ENCODE results near the gene DGKB.

The DGKB gene

DNA sequence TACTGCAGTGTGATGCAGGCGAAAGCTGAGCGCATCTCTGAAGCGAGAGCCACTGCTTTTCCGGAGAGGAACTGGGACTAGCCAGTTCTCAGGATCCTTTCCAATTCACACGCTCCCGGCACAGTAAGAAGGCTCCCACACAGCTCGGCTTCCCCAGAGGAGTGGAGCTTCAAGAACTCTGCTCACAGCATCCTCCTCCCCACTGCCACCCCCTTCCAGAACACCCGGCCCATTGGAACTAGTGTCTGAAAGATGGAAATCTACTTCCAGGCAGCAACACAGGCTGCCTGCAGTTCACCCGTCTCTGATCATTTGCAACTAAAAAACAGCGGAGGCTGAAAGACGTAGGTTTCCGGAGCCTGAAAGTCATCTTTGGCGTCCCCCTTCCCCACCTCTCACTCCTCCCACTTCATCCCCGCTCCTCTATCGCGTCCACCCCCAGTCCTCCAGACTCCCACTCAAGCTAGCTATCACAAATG lies at the start of gene DGKB:
Gene DGKB, minus strand, starts transcription at position 163 of the 479 bp plus-strand sequence.
- DNase-seq (ENCODE audit: low spot score) = peak; percentile 77

DNA sequence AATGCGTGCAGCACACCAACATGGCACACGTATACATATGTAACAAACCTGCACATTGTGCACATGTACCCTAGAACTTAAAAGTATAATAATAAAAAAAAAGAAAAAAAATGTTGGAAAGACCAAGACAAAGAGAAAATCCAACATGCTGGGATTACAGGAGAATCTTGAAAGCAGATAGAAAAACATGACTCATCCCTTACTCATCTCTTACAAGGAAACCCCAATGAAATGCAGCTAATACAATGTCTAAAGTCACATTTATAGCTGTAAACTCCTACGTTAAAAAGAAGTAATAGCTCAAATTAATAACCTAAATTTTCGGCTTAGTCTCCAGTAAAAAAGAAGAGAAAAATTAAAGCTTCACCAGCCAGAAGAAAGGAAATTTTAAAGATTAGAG lies 47.5 kb upstream of the DGKB start:
- DNase-seq (ENCODE audit: low spot score) = no peak

- no peak for DNase-seq (ENCODE audit: low spot score)
Measured at GRCh38 chr7:14938181-14938580, 35.6 kb upstream of the DGKB start.

DNA sequence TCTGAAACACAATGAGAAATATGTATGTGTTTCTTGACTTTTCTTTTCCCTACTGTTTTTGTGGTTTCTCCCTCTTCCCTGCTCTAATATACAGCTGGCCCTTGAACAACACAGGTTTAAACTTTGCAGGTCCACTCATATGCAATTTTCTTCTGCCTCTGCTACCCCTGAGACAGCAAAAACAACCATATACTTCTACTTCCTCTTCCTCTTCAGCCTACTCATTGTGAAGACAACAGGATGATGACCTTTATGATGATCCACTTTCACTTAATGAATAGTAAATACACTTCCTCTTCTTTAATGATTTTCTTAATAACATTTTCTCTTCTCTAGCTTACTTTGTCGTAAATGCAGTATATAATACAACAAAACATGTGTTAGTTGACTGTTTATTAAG lies 35.0 kb upstream of the DGKB start:
- DNase-seq (ENCODE audit: low spot score) = no peak

DNA sequence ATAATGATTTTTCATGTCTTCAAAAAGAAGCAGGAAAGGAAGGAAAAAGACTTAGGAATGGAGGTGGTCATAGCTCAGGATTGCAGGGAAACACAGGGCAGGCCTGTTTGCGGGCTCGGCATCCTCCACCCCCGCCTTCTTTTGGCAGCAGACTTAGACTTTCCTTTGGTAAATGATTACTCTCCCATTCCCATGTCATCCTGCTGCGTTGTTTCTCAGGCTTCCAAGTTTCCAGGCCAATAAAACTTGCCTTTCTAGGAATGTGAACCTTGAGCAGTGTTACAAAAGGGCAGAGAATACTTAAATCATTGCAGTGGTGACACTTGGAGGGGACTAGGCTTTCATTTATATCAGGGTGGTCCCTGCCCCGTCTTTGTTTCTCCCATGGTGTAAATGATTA lies 34.0 kb upstream of the DGKB start:
- no peak for DNase-seq (ENCODE audit: low spot score)

DNA sequence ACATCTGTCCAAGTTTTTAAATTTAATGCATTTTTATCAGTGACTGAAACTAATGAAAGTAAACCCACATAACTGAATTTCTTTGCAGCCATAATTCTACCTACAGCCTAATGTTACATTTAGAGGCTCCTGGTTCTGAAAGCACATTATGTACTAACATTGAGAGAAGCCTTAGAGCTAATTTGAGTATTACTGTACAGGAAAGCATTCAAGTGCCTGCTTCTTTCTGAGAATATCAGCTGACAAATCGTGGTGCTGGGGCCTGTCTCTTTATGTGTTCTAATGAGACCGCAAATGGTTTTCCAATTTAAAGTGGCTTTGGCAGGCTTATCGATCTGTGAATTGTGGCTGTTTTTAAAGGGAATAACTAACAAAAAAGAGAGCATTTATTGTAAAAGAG lies 32.3 kb upstream of the DGKB start:
- DNase-seq (ENCODE audit: low spot score) = no peak

GRCh38 chr7:14931511-14932215 lies 29.1 kb upstream of the DGKB start:
- DNase-seq (ENCODE audit: low spot score) = no peak

DNA sequence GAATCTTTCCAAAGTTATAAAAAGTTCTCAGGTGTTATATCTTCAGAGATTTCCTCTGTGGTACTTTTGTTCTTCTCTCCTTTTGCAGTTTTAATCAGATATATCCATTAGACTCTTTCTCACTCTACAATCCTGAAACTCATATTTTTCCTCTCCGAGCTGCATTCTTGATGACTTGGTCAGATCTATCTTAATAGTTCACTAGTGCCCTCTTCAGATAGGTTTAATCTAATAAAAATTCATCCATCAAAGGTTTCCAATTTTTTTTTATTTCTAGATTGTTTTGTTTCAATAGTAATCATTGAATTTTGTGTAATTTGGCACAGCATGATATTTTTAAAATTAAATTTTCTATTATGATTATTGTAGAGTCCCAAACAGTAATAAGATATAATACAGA lies 21.8 kb upstream of the DGKB start:
- no peak for DNase-seq (ENCODE audit: low spot score)

DNA sequence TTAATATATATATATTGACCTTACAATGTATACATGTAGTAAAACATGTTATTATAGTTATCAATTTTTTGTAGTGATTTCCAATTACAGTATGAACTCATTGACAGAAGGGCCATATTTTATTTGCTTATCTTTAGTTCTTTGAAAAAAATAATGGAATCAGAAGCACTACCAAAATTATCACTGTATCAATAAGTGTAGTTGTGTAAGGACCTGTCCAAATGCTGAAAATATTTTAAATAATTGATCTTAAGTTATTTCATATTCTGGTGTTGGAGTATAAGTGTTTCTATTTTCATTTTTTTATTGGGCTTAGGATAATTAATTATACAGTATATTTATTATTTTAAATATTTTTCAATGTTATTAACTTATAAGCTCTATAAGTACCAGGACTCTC lies 8.5 kb upstream of the DGKB start:
- no peak for DNase-seq (ENCODE audit: low spot score)

GRCh38 chr7:14908697-14909096 lies 6.1 kb upstream of the DGKB start:
- DNase-seq (ENCODE audit: low spot score) = no peak

GRCh38 chr7:14905764-14906163 lies 3.2 kb upstream of the DGKB start:
- DNase-seq (ENCODE audit: low spot score) = no peak

DNA sequence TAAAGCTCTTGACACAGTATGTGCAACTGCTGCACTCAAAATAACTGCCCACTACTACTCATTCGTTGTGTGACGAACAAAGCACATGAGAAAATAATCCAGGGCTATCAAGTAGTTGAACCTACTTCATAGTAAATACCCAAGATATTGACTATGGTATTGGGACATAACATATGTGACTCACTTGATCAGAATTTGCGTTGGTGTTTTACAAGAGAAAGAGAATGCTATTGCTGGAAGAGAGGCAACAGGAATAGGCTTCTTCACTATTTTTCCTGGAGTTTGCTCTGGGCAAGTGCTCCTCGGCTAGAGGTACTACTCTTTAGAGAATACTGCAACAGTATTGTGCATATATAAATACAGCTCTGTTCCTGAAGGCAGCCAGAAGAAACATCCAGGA lies 2.5 kb downstream of the DGKB start:
- DNase-seq (ENCODE audit: low spot score) = no peak

- no peak for DNase-seq (ENCODE audit: low spot score)
Measured at GRCh38 chr7:14899030-14899429, 3.5 kb downstream of the DGKB start.

GRCh38 chr7:14896461-14896860 lies 6.1 kb downstream of the DGKB start:
- DNase-seq (ENCODE audit: low spot score) = no peak

- DNase-seq (ENCODE audit: low spot score) = no peak
Measured at GRCh38 chr7:14894826-14895225, 7.7 kb downstream of the DGKB start.

- DNase-seq (ENCODE audit: low spot score) = no peak
Measured at GRCh38 chr7:14892961-14893360, 9.6 kb downstream of the DGKB start.

- DNase-seq (ENCODE audit: low spot score) = no peak
Measured at GRCh38 chr7:14891289-14891688, 11.3 kb downstream of the DGKB start.

GRCh38 chr7:14888962-14889361 lies 13.6 kb downstream of the DGKB start:
- DNase-seq (ENCODE audit: low spot score) = no peak

DNA sequence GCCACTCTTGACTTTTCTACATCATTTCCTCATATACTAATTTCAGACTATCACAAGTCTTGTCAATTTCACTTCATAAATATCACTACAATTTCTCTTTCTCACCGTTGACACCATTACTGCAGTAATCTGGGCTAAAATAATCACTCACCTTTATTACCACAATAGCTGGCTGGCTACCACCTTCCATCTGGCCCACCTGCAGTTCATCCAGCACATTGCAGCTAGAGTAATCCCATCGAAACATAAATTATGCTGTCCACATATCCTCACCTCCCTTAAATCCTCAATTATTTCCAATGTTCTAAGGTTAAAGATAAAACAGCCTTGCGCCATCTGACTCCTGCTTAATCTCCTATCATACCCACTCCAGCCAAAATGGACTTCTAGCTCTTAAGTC lies 16.0 kb downstream of the DGKB start:
- DNase-seq (ENCODE audit: low spot score) = no peak

DNA sequence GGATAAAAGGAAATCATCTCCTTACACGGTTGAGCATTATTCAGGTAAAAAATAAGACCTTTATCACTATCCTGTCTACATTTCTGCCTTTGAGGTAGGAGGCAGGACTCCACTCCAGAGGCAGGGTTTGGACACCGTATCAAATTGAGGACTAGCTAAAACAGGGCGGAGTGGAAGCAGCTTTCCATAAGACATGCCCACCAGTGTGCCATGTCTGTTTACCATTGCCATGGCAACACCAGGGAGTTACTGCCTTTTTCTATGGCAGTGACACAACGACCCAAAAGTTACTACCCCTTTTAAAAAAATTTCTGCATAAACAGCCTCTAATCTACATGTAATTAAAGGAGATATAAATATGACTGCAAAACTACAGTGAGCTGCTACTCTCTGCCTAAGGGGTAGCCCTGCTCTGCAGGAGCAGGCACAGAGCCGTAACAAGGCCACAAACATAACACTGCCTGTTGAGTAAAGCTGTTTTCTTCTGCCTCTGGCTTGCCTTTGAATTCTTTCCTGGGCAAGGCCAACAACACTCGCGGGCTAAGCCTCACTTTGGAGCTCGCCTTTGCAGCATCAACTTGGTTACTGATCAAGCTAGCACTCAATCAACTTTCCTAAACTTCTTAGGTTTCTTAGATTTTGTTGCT lies 26.5 kb downstream of the DGKB start:
- no peak for DNase-seq (ENCODE audit: low spot score)

GRCh38 chr7:14871880-14872279 lies 30.7 kb downstream of the DGKB start:
- no peak for DNase-seq (ENCODE audit: low spot score)

DNA sequence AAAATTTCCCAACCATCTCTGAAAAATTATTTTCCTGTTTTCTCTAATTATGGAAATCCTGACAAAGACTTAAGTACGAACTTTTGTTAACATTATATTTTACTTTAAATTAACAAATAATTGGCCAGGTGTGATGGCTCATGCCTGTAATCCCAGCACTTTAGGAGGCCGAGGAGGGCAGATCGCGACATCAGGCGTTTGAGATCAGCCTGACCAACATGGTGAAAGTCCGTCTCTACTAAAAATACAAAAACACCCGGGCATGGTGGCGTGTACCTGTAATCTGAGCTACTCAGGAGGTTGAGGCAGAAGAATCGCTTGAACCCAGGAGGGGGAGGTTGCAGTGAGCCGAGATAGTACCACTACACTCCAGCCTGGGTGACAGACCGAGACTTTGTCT lies 32.2 kb downstream of the DGKB start:
- no peak for DNase-seq (ENCODE audit: low spot score)

DNA sequence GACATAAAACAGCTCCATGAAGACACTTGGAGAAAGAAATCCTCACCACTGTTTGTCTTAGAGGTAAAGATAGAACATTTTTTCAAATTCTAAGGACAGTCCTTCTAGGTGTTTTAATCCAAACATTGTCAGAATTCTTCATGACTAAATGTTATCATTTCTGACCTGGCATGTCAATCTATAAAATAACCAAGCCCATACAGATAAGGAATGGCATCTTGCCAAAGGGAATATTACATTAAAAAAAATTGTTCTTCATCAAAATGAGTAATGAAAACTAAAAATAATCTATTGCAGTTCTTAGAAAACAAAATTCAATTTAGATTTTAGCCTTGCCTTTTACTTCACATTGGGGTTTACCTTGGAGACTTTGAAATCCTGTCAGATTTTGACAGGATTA lies 33.6 kb downstream of the DGKB start:
- DNase-seq (ENCODE audit: low spot score) = no peak

- no peak for DNase-seq (ENCODE audit: low spot score)
Measured at GRCh38 chr7:14861456-14861855, 41.1 kb downstream of the DGKB start.

Measured in putamen (tissue), 1 donor.